ENCODE data around the gene CYSRT1.
A peak's percentile ranks its signal among the peaks of the same experiment; 100 is the strongest.

Gene CYSRT1

DNA sequence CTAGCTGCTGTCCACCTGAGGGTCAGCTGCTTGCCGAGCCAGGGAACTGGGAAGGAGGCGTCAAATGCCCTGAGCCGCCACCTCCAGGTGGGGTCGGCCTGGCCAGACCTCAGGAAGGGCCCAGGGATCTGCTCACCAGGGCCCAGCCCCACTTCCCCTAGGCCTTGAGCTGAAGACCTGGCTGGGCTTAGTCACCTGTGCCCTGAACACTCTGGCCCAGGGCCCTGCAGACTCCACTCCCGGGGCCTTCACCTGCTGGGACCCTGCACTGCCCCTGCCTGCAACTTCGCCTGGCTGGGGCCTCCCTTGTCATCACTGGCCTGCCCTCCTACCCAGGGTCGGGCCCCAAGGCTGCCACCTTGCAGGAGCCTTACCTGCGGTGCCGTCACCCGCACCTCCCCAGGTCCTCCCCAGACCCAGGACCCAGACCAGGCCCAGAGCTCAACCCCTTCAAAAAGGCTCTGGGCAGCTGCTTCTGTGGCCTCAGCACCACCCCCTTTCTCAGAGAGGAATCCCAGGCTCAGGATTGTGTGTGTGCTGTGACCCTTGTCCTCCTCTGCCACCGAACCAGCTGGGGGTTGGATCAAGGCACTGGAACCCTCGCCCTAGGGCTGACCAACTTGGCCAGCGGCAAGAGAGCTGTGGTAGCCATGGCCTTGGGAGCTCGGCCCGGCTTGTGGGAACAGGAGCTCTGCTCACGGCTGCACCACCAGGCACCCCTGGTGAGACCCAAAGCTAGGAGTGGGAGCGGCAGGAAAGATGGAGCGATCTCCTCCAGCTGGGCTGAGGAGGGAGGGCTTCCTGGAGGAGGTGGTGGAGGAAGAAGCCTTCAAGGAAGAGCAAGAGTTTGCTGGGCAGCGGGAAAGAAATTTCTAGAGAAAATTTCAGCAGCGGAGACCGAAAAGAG lies 29.0 kb downstream of the CYSRT1 start:
- DNase-seq, result no peak

DNA sequence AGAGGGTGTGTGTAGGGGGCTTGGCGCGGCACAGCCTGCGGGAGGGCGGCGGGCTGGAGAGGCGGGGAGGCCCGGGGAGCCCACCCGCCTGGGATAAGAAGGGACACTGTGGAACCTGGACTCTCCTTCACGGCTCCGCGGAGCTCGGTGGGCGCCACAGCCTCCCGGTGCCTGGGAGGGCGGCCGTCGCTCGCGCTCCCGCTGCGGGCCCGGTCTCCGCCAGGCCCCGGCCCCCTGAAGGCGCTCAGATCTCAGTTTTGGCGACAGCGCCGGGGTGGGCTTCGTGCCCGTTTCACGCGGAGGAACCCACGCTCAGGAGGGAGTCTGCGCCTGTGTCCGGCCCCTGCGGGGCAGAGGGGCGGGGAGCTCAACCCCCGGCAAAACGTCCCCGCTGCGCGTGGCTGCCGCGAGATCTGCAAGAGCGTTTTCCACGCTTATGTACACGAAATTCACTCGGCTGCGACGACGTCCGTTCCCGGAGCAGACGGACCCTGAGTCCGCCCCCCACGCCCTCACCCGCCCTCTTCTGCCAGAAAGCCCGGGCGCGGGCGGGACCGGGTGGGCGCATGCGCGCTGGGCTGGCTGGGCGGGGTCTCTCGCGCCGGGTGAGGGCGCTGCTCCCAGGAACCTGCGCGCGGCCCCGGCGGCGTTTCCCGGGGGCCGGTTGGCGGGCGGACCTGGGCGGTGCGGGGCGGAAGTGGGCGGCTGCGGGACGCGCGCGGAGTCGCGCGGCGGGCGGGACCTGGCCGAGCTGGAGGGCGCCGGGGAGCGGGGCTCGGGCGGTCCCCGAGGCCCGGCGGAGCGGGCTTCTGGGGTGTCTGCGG lies 29.9 kb downstream of the CYSRT1 start, which contains the start of gene NELFB:
TSS of gene NELFB (plus strand) at position 704 of the 824 bp plus-strand sequence.
- peak; percentile 96 for DNase-seq

DNA sequence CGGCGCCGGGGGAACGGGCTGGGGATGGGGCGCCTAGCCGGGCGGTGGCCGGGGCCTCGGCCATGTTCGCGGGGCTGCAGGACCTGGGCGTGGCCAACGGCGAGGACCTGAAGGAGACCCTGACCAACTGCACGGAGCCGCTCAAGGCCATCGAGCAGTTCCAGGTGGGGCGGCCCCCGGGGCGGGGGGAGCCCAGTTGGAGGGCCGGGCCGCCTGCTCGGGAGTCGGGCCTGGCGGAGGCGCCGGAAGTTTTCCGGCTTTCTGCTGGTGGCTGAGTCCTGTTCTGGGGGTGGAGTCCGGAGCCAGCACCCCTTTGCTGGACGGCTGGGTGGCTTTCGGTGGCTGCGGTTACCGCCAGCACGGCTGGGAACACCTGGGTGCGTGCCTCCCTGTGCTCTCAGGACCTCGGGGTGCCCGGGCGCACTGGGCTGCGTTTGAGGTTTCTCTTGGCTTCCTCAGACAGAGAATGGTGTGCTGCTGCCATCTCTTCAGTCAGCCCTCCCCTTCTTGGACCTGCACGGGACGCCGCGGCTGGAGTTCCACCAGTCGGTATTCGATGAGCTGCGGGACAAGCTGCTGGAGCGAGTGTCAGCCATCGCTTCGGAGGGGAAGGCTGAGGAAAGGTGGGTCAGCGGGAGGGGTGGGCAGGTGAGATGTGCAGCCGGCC lies 30.6 kb downstream of the CYSRT1 start:
- no peak for DNase-seq

DNA sequence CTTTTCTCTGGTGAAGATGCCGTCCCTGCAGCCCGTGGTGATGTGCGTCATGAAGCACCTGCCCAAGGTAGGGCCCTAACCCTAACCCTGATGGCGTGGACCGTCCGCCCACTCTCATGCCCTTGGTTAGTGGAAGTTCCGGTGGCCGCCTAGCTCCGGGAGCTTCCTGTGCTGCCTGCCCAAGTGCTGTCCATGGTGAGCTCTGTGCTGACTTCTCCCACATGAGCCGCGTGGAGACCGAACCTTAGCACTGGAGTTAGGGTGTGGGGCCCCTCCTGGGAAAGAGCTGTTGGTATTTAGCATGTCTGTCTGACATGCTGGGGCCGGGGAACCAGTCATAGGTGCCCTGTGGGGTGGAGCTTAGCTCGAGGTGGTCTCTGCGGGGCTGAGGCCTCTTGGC lies 31.4 kb downstream of the CYSRT1 start:
- DNase-seq, result no peak

DNA sequence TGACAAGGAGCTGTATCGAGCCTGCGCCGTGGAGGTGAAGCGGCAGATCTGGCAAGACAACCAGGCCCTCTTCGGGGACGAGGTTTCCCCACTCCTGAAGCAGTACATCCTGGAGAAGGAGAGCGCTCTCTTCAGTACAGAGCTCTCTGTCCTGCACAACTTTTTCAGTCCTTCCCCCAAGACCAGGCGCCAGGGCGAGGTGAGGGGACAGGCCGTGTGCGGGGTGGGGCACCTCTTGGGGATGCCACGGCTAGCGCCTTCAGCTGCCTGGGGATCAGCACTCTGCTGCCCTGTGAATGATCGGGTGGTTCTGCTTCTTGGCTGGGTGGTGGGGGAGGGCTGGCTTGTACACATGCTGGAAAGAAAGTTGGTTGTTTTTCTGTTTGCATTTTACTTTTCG lies 31.9 kb downstream of the CYSRT1 start:
- no peak for DNase-seq

DNA sequence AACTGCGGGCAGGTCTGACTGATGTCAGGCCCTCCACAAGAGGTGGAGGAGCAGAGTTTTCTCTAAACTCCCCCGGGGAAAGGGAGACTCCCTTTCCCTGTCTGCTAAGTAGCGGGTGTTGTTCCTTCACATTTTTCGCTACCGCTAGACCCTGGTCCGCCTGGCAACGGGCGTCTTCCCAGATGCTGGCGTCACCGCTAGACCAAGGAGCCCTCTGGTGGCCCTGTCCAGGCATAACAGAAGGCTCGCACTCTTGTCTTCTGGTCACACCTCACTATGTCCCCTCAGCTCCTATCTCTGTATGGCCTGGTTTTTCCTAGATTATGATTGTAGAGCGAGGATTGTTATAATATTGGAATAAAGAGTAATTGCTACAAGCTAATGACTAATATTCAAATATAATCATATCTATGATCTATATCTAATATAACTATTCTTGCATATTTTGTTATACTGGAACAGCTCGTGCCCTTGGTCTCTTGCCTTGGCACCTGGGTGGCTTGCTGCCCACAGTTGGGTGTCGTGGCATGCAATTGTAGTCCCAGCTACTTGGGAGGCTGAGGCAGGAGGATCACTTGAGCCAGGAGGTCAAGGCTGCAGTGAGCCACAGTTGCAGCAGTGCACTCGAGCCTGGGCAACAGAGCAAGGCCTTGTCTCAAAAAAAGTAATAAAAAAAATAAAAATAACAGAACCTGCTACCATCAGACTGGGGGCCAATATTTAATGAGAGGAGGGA lies 37.4 kb downstream of the CYSRT1 start:
- peak; percentile 45 for DNase-seq

DNA sequence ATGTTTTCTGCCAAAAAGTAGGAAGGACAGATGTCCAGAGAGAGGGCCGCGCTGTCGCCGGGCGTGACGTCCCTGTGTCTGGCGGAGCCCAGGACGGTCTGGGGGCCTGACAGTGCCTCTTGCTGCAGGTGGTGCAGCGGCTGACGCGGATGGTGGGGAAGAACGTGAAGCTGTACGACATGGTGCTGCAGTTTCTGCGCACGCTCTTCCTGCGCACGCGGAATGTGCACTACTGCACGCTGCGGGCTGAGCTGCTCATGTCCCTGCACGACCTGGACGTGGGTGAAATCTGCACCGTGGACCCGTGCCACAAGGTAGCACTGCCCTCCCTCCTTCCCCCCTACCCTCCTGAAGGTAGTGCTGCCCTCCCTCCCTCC lies 37.9 kb downstream of the CYSRT1 start:
- DNase-seq, result no peak

DNA sequence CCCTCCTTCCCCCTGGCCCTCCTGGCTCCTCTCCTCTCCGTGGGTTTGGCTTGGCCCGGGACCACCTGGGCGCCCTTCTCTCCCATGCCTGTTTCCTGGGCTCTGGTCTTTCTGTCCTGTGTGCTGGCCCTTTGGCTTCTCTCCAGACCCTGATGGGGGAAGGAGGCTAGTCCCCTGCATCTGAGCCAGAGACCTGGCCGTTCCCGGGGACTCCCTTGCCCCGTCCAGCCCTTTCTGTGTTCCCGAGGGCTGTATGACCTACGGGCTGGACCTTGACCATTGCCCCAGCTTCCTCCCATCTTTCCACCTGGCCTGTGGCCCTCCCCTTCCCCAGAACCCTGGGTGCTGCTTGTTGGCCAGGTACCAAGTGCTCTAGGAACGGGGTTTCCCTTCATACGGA lies 38.5 kb downstream of the CYSRT1 start:
- DNase-seq, result peak; percentile 15

DNA sequence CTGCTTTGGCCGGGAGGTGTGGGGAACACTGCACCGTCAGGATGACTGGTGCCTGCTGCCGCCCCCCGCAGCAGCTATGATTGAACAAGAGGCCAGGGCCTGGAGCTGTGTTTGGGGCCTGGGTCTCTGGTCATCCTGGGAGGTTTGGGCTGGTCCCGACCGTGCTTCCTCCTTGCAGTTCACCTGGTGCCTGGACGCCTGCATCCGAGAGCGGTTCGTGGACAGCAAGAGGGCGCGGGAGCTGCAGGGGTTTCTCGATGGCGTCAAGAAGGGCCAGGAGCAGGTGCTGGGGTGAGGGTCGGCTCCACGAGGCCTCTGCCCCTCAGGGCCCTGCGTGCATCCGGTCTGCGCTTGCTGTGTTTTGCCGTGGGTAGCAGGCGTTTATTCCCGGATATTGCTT lies 39.1 kb downstream of the CYSRT1 start:
- no peak for DNase-seq

DNA sequence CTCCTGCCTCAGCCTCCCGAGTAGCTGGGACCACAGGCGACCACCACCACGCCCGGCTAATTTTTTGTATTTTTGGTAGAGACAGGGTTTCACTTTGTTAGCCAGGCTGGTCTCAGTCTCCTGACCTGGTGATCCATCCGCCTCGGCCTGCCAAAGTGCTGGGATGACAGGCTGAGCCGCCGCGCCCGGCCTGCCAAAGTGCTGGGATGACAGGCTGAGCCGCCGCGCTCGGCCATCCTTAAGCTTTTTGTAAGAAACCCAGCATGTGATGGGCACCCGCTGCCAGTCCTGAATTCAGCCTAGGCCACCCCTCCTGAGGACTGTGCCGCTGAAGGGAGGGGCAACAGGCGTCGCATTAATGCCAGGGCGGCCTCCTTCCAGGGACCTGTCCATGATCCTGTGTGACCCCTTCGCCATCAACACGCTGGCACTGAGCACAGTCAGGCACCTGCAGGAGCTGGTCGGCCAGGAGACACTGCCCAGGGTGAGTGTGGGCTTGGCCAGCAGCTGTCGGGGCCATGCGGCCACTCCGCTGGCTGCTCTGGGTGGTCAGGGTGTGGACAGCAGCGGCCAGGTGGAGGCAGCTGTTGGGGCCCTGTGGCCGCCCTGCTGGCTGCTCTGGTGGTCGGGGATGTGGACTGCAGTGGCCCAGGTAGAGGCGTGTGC lies 40.7 kb downstream of the CYSRT1 start:
- DNase-seq, result peak; percentile 14

DNA sequence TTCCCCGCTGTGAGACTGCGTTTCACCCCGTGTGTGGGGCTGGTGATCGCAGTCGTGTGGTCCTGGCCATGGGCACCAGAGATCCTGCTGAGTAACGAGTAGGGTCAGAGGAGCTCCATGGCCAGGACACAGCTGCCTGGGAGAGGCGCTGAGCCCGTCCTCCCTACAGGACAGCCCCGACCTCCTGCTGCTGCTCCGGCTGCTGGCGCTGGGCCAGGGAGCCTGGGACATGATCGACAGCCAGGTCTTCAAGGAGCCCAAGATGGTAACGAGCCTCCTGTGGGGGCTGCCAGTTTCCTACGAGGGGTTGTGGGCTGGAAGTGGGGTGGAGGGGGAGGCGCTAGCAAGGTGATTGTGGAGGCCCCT lies 41.2 kb downstream of the CYSRT1 start:
- DNase-seq, result peak; percentile 20

DNA sequence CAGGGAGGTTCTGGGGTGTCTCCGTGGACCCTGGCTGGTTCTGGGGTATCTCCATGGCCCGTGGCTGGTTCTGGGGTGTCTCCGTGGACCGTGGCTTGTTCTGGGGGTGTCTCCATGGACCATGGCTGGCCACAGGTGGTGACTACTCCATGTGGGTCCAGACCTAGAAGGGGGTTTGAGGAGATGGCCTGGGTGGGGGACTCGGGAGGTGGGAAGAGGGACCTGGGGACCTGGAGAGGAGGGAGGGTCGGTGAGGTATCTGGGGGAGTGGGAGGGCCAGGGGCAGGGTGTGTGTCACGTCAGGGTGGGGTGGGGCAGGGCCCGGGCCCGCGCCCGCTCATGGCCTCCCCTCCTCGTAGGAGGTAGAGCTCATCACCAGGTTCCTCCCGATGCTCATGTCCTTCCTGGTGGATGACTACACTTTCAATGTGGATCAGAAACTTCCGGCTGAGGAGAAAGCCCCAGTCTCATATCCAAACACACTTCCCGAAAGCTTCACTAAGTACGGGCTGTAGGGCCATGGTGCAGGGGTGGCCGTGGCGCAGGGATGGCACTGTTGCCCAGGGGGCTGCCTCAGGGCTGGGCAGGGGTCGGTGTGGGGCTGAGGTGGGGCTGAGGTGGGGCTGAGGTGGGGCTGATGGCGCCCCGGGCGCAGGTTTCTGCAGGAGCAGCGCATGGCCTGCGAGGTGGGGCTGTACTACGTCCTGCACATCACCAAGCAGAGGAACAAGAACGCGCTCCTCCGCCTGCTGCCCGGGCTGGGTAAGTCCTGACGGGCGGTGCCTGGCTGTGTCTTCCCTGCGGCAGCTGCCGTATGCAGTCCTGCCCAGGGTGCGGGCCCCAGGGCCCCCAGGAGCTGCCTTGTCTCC lies 41.8 kb downstream of the CYSRT1 start:
- DNase-seq, result peak; percentile 16

DNA sequence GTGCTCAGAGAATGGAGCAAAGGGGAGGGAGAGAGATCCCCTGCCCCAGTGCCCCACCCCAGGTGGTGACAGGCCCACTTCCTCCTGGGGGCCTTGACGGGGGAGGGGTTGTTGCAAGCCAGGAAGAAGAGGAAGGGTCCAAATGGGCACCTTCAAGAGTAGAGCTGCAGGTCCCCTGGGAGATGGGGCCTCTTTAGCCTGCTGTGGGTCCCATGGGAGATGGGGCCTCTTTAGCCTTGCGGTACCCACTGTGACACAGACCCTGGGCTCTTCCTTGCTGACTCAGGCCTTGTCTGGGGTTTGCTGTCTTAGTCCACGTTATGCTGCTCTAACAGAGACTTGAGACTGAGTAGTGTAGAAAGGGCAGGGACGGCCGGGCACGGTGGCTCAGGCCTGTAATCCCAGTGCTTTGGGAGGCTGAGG lies 43.0 kb downstream of the CYSRT1 start:
- peak; percentile 18 for DNase-seq

DNA sequence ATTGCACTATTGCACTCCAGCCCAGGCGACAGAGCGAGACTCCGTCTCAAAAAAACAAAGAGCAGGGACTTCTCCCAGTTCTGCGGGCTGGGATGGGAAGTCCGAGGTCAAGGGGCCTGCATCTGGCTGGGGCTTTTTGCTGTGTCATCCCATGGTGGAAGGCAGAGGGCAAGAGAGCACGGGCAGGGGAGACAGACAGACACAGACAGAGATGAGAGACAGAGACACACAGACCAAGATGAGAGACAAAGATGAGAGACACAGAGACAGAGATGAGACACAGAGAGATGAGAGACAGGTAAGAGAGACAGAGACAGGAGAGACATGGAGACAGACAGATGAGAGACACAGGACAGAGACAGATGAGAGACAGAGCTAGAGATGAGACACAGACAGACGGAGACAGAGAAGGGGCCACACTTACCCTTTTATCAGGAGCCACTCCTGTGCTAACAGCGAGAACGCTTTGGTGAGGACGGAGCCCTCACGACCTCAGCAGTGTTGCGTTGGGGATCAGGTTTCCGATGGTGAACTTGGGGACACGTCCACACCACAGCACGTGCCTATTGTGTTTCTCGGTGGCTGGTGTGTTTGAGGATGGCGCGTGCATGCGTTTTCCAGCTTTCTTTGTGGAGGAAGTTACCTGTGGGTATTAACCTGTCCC lies 43.7 kb downstream of the CYSRT1 start:
- no peak for DNase-seq

DNA sequence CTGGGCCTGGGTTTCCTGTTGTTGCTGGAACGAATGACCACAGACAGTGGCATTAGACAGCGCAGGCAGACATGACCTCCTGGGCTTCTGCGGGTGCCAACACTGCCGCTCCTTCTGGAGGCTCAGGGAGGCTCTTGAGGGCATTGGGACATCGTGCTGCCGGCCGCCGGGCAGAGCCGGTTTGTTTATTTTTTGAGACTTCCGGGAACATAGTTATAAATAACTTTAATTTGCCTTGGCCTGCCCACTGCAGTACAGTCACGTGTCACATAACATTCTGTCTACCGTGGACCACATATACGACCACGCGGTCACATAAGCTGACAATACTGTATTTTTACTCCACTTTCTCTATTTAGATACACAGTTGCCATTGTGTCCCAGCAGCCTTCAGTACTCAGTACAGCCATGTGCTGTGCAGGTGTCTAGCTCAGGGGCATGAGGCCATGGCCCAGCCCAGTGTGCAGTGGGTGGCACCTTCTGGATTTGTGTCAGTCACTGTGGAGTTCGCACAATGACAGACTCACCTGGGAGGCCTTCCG lies 44.3 kb downstream of the CYSRT1 start:
- peak; percentile 24 for DNase-seq

DNA sequence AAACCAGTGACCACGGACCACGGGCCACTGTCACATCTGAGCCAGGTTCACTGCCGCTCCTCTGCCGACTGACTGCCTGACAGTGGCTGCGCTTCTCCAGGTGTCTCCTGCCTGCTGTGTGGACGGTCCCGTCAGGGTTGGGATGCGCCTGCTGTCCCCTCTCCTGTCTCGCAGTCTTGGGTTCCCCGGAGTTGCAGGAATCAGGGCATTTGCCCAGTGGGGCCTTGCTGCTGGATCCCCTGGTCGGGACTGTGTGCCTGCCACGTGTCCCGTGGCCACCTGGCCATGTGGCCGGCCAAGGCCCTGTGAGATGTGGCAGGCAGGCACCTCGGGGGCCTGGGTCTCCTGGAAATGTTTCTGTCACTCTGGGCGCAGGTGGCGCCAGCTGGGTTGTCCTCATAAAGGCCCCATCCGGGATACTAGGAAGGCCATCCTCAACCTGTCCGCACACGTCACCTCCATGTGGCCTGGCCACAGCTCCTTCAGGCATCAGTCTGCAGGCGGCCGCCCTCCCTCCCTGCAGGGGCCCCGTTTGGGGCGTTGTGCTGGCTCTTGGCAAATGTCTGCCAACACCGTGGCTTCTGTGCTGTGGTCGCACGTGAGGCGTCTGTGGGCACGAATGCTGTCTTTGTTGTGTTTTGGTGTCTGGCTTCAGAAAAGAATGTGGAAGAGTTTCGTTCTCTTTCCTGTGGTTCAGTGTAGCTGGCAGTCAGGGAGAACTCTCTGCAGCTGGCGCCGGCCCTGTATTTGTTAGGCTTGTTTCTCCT lies 46.1 kb downstream of the CYSRT1 start:
- peak; percentile 26 for DNase-seq

DNA sequence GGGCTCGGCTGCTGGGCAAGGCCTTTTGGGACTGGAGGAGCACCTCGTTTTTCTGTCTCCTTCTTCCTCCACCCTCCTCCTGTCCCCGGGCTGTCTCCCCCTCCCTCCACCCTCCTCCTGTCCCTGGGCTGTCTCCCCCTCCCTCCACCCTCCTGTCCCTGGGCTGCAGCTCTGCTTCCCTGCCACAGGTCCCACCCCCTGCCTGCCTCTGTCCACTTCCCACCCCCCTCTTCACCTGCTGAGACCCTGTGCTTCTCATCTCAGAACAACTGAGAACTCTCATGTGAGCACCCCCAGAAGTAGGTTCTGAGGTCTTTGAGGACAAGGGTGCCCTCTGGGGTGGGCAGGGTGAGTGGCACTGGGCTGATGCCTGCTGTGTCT lies 46.7 kb downstream of the CYSRT1 start:
- no peak for DNase-seq

DNA sequence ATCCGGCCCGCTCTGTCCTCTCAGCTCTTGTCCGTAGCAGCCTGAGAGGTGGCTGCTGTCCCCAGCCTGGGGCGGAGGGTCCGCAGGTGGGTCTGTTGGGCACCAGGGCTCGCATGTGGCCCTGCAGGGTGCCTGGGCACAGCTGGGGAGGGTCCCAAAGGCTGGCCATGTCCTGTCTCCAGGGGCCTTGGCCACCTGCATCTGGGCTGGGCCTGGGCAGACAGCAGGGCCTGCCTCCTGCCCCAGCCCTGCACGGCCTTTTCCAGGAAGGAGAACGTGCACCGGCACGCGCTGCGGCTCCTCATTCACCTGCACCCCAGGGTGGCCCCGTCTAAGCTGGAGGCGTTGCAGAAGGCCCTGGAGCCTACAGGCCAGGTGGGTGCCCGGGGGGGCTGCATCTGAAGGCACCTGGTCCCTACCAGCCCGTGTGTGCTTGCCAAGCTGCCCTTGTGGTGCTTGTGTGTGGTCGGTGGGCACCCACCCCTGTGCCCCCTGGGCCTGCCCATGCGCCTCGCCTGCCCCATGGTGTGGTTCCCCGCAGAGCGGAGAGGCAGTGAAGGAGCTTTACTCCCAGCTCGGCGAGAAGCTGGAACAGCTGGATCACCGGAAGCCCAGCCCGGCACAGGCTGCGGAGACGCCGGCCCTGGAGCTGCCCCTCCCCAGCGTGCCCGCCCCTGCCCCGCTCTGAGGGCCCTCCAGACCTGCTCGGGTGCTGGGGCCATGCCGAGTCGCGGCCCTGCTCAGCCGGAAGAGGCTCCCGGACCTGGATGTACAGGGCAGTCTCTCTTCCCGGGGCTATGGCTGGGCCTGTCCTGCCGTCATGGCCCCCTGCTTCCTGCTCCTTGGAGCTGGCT lies 47.5 kb downstream of the CYSRT1 start:
- DNase-seq, result peak; percentile 19

All from right hindlimb (tissue), 1 donor.